Measurements from ENCODE around the gene ARMH4.

ARMH4 gene, protein sequence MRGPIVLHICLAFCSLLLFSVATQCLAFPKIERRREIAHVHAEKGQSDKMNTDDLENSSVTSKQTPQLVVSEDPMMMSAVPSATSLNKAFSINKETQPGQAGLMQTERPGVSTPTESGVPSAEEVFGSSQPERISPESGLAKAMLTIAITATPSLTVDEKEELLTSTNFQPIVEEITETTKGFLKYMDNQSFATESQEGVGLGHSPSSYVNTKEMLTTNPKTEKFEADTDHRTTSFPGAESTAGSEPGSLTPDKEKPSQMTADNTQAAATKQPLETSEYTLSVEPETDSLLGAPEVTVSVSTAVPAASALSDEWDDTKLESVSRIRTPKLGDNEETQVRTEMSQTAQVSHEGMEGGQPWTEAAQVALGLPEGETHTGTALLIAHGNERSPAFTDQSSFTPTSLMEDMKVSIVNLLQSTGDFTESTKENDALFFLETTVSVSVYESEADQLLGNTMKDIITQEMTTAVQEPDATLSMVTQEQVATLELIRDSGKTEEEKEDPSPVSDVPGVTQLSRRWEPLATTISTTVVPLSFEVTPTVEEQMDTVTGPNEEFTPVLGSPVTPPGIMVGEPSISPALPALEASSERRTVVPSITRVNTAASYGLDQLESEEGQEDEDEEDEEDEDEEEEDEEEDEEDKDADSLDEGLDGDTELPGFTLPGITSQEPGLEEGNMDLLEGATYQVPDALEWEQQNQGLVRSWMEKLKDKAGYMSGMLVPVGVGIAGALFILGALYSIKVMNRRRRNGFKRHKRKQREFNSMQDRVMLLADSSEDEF

DNA sequence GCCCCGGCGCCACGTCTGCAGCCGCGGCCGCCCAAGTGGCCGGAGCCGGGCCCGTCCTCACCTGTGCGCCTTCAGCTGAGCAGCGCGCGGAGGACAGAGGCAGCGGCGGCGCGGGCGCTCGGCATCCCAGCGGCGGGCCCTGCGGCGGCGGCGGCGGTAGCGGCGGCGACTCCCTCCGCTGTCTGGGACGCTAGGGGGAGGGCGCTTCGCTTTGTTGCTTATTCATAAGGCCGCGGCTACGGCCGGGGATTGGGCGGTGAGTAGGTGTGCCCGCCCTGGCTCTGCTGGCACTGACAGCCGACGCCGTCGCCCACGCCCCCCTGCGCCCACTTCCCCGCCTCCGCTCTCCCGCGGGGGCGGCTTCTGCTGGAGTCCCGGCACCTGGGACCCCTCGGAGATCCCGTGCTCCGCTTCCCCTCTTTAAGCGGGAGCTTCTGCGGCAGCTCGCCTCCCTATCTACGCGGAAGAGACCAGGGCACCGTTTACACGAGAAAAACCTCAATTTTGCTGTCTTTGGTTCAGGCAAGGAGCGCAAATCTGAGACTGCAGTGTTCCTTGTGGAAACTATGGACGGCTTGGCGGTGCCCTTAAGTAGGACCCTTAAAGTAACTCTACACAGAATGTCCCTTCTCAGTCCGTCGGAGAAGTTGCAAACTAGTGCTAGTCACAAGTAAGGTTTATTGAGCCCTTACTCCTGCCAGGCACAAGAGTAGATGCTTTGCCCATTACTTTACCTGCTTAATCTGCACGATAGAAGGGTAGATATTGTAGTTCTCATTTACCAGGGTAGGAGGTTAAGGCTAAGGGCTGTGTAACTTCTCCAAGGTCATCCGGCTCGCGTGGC is at the start of gene ARMH4:
ARMH4 (minus strand) TSS at position 200 of the 844 bp plus-strand sequence. CDS start 12,855 bp downstream, outside the sequence.
- Histone ChIP-seq H3K4me1 (ENCODE audit: control insufficient read depth, insufficient read depth, low read length) (peaks cover 8% of the 10 kb centered on the region), H3K27me3 (ENCODE audit: control insufficient read depth, insufficient read depth, low read length) (peaks cover 39% of the 10 kb centered on the region), H3K4me3 (ENCODE audit: low read depth, low read length) (peak within 1 kb of the TSS; percentile 82), H3K36me3 (ENCODE audit: control insufficient read depth, insufficient read depth, low read length) (no peaks in the 10 kb centered on the region), H3K9me3 (ENCODE audit: control insufficient read depth, insufficient read depth, low read length) (no peaks in the 10 kb centered on the region), H3K9ac (ENCODE audit: low read depth, low read length) (peak within 1 kb of the TSS; percentile 4)

DNA sequence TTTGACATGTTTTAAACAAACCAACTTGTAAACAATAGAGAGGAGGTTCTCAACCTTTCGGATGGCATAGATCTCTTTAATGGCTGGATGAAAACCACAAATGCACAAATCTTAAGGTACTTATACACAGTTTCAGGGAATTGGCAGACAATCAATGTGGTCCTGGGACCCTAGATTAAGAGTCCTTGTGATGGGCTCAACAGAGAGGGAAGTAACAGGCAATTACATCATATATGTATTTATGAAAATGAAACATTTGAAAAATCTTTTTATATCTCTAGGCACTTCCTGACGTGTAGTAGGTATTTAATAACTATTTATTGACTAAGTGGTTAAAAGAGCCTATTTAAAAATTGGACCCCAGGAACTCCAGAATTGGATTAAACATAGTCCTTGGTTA is 48.8 kb upstream of the ARMH4 start:
- Histone ChIP-seq H3K4me1 (ENCODE audit: control insufficient read depth, insufficient read depth, low read length) (no peaks in the 10 kb centered on the region), H3K27me3 (ENCODE audit: control insufficient read depth, insufficient read depth, low read length) (no peaks in the 10 kb centered on the region), H3K4me3 (ENCODE audit: low read depth, low read length) (peak overlapping the region; percentile 95), H3K36me3 (ENCODE audit: control insufficient read depth, insufficient read depth, low read length) (no peaks in the 10 kb centered on the region), H3K9ac (ENCODE audit: low read depth, low read length) (no peak overlapping the region), H3K9me3 (ENCODE audit: control insufficient read depth, insufficient read depth, low read length) (no peaks in the 10 kb centered on the region)

DNA sequence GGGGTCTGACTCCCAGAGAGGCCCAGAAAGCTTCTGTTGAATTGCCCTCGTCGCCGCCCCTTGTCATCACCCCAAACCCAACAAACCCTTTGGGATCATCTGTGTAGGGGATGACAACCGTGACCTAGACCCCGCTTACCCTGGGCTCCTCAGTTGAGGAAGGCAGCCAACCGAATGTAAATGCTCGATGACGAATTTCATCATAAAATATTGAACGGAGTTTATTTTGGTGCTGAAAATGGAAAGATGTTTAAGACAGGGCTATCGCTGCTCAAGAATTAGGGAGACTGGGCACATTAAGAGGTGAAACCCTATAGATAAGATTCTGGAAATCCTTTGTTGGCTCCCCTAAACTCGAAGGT is 48.4 kb upstream of the ARMH4 start:
- Histone ChIP-seq H3K4me3 (ENCODE audit: low read depth, low read length) (peak overlapping the region; percentile 95), H3K9ac (ENCODE audit: low read depth, low read length) (peak overlapping the region; percentile 83)

DNA sequence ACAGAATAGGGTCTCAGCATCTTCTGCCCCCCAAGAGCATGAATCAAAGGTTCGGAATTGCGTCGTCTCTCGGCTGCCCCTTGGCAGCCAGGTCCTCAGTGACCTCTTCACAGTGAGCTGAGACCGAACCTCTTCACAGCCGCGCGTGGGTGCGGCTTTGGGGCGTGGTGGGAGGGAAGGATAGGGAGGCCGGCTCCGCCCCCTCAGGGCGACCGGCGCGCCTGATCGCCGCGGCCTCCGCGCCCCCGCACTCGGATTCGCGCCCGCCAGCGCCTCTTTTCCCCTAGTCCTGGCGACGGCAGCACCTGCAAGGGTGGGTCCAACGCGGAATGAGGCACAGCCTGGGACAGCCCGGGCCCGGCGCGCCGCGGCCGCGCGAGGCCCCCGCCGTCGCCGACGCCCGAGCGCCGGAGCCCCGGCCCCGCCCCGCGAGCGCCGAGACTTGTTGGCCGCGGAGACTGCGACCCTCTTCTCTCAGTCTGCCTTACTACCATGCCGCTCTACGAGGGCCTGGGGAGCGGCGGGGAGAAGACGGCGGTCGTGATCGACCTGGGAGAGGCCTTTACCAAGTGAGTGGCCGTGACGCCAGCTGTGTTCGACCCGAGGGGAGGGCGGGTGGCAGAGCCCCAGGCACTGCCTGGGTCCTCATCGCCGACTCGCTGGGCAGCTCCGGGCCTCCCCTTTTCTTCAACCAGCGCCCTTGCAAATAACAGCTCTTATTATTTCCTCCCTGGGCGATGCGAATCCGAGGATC is 47.9 kb upstream of the ARMH4 start, which contains the start of gene ACTR10:
ACTR10 (plus strand) TSS at position 424 of the 754 bp plus-strand sequence; CDS start at position 493, 69 bp downstream.
- Histone ChIP-seq H3K27me3 (ENCODE audit: control insufficient read depth, insufficient read depth, low read length) (no peaks in the 10 kb centered on the region), H3K4me3 (ENCODE audit: low read depth, low read length) (peak within 1 kb of the TSS; percentile 95), H3K36me3 (ENCODE audit: control insufficient read depth, insufficient read depth, low read length) (no peaks in the 10 kb centered on the region), H3K4me1 (ENCODE audit: control insufficient read depth, insufficient read depth, low read length) (no peaks in the 10 kb centered on the region), H3K9me3 (ENCODE audit: control insufficient read depth, insufficient read depth, low read length) (no peaks in the 10 kb centered on the region), H3K9ac (ENCODE audit: low read depth, low read length) (peak within 1 kb of the TSS; percentile 83)

More for the DNA sequence above, 48.4 kb upstream of the ARMH4 start:
- no peaks in the 10 kb centered on the region for H3K36me3 ChIP-seq (ENCODE audit: control insufficient read depth, insufficient read depth, low read length)
- H3K9me3 ChIP-seq (ENCODE audit: control insufficient read depth, insufficient read depth, low read length) = no peaks in the 10 kb centered on the region
- no peaks in the 10 kb centered on the region for H3K4me1 ChIP-seq (ENCODE audit: control insufficient read depth, insufficient read depth, low read length)
- H3K27me3 ChIP-seq (ENCODE audit: control insufficient read depth, insufficient read depth, low read length) = no peaks in the 10 kb centered on the region

DNA sequence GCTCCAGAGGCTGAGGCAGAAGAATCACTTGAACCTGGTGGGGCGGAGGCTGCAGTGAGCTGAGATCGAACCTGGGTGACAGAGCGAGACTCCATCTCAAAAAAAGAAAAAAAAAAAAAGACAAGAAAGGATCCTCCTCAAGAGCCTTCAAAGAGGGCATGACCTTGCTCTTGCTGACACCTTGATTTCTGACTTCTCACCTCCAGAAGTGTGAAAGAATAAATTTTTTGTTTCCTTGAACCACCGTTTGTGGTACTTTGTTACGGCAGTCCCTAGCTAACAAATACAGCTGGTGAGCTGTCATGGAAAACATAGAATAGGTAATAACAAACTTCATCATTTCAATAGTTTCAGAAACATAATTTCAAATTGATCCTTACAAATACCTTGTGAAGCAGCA is 46.1 kb upstream of the ARMH4 start:
- Histone ChIP-seq H3K9me3 (ENCODE audit: control insufficient read depth, insufficient read depth, low read length) (no peaks in the 10 kb centered on the region), H3K4me1 (ENCODE audit: control insufficient read depth, insufficient read depth, low read length) (no peaks in the 10 kb centered on the region), H3K27me3 (ENCODE audit: control insufficient read depth, insufficient read depth, low read length) (no peaks in the 10 kb centered on the region), H3K4me3 (ENCODE audit: low read depth, low read length) (no peak overlapping the region), H3K9ac (ENCODE audit: low read depth, low read length) (no peak overlapping the region), H3K36me3 (ENCODE audit: control insufficient read depth, insufficient read depth, low read length) (no peaks in the 10 kb centered on the region)

DNA sequence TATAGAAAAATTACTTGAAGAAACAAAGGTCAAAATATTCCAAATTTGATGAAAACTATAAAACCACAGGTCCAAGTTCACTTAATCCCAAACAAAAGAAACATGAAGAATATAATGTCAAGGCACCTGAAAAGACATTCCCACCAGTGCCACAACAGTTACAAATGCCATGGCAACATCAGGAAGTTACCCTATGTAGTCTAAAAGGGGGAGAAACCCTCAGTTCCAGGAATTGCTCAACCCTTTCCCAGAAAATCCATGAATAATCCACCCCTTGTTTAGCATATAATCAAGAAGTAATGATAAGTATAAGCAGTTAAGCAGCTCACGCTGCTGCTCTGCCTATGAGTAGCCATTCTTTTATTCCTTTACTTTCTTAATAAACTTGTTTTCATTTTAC is 44.2 kb upstream of the ARMH4 start:
- H3K9ac ChIP-seq (ENCODE audit: low read depth, low read length) = no peak overlapping the region
- no peaks in the 10 kb centered on the region for H3K36me3 ChIP-seq (ENCODE audit: control insufficient read depth, insufficient read depth, low read length)
- H3K9me3 ChIP-seq (ENCODE audit: control insufficient read depth, insufficient read depth, low read length) = no peaks in the 10 kb centered on the region
- H3K27me3 ChIP-seq (ENCODE audit: control insufficient read depth, insufficient read depth, low read length) = no peaks in the 10 kb centered on the region
- no peak overlapping the region for H3K4me3 ChIP-seq (ENCODE audit: low read depth, low read length)
- H3K4me1 ChIP-seq (ENCODE audit: control insufficient read depth, insufficient read depth, low read length) = no peaks in the 10 kb centered on the region

DNA sequence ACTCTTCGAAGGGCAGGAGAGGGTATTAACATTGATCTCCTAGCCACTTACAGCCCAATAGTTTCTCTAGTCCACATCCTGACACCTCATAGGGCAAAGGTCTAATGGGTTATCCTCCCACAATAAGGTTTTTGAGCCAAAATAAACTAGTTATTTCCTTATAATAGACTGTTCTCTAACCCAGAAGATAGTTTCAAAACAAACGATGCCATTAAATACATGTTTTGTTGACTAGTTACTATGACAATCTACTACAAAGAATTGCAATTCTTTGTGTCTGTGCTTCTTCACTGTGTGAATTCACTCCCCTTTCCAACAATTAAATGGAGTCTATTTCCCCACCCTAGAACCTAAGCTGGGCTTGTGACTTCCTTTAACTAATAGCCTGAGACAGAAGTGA is 41.5 kb upstream of the ARMH4 start:
- Histone ChIP-seq H3K9me3 (ENCODE audit: control insufficient read depth, insufficient read depth, low read length) (no peaks in the 10 kb centered on the region), H3K9ac (ENCODE audit: low read depth, low read length) (no peak overlapping the region), H3K4me1 (ENCODE audit: control insufficient read depth, insufficient read depth, low read length) (no peaks in the 10 kb centered on the region), H3K27me3 (ENCODE audit: control insufficient read depth, insufficient read depth, low read length) (no peaks in the 10 kb centered on the region), H3K4me3 (ENCODE audit: low read depth, low read length) (no peak overlapping the region), H3K36me3 (ENCODE audit: control insufficient read depth, insufficient read depth, low read length) (no peaks in the 10 kb centered on the region)

DNA sequence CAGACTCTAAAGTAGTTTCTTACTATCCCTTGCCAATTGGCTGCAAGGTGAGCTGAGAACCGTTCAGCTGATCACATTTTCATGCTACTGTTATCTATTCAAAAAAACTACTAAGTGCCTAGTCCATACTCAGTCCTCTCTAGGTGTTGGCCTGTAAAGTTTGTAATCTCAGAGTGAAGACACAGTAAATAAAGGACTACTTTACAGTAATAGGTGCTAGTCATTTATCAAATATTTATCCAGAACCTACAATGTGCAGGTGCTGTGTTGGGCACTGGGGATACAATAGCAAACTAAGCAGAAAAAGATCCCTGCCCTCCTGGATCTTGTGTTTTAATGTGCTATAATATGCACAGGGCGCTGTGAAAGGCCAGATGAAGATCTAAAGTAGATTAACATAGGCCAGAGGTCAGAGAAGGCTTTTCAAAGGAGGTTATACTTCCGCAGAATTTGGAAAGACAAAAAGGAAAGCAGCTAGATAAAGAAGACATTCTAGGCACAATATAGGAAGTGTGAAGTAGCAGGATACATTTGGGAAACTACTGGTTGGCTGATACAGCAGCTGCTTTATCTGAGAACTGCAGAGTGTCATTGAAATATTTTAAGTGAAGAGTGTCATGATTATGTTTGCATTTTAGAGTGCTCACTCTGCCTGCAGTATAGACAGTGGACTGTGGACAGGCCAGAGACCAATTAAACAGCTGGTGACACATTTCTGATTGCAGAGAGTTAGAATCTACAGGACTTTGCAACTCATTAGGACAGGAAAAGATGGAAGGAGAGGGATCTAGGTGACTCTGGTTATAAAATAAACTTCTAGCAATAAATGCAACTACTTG is 40.0 kb upstream of the ARMH4 start:
- H3K9me3 ChIP-seq (ENCODE audit: control insufficient read depth, insufficient read depth, low read length) = no peaks in the 10 kb centered on the region
- no peaks in the 10 kb centered on the region for H3K36me3 ChIP-seq (ENCODE audit: control insufficient read depth, insufficient read depth, low read length)
- no peaks in the 10 kb centered on the region for H3K4me1 ChIP-seq (ENCODE audit: control insufficient read depth, insufficient read depth, low read length)
- H3K27me3 ChIP-seq (ENCODE audit: control insufficient read depth, insufficient read depth, low read length) = no peaks in the 10 kb centered on the region
- H3K9ac ChIP-seq (ENCODE audit: low read depth, low read length) = no peak overlapping the region
- no peak overlapping the region for H3K4me3 ChIP-seq (ENCODE audit: low read depth, low read length)

DNA sequence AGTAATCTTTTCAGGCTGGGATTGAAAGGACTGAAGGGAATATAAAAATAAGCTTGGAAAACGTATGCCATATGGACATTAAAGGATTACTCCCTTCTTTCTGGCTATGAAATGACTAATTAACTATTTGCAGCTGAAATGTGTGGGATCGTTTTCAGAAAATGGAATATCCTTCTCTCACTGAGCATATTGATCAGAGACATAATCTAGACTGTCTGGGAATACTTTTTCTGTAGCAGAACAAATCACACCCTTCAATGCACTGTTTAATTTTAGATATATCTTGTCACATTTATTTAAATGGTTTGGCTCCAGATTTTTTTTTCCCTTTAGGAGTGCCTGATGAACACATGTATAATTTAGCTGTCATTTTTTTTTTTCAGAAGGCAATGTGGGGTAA is 37.2 kb upstream of the ARMH4 start:
- Histone ChIP-seq H3K4me1 (ENCODE audit: control insufficient read depth, insufficient read depth, low read length) (no peaks in the 10 kb centered on the region), H3K36me3 (ENCODE audit: control insufficient read depth, insufficient read depth, low read length) (no peaks in the 10 kb centered on the region), H3K9ac (ENCODE audit: low read depth, low read length) (no peak overlapping the region), H3K4me3 (ENCODE audit: low read depth, low read length) (no peak overlapping the region), H3K9me3 (ENCODE audit: control insufficient read depth, insufficient read depth, low read length) (no peaks in the 10 kb centered on the region), H3K27me3 (ENCODE audit: control insufficient read depth, insufficient read depth, low read length) (no peaks in the 10 kb centered on the region)

DNA sequence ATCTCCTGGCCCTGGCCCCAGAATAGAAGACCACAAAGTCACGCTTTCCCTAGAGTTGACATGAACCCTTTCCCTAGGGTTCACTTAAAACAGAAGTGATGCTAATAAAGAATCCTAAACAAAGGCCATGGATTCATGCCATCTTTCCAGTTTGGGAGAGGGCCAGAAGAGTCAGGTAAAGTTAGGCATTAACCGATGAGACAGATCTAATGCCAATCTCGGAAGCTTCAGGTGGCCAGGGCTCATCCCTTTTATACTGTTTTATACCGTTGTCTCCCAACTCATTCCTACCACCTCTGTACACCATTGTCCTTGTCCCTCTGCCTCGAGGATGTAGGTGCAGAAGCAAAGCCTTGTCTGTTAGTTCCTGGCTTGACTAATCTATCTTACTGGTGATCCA is 25.1 kb upstream of the ARMH4 start:
- no peaks in the 10 kb centered on the region for H3K27me3 ChIP-seq (ENCODE audit: control insufficient read depth, insufficient read depth, low read length)
- no peaks in the 10 kb centered on the region for H3K36me3 ChIP-seq (ENCODE audit: control insufficient read depth, insufficient read depth, low read length)
- no peak overlapping the region for H3K4me3 ChIP-seq (ENCODE audit: low read depth, low read length)
- no peaks in the 10 kb centered on the region for H3K9me3 ChIP-seq (ENCODE audit: control insufficient read depth, insufficient read depth, low read length)
- no peaks in the 10 kb centered on the region for H3K4me1 ChIP-seq (ENCODE audit: control insufficient read depth, insufficient read depth, low read length)
- H3K9ac ChIP-seq (ENCODE audit: low read depth, low read length) = no peak overlapping the region

All from iPS-15b (cell line).